ENCODE measurements around the gene CAMTA1.

Gene CAMTA1

GRCh38 chr1:7255303-7256058, 470.2 kb downstream of the CAMTA1 start:
- Histone ChIP-seq H3K27ac (ENCODE audit: low read depth, low read length, severe bottlenecking) (no peak overlapping the region), H3K4me3 (ENCODE audit: extremely low read depth, insufficient read depth, low read length, poor library complexity, severe bottlenecking) (no peak overlapping the region), H3K36me3 (ENCODE audit: control insufficient read depth, insufficient read depth, low read length) (no peaks in the 10 kb centered on the region), H3K4me1 (ENCODE audit: control insufficient read depth, insufficient read depth, low read length, poor library complexity, severe bottlenecking) (no peaks in the 10 kb centered on the region), H3K9me3 (ENCODE audit: control insufficient read depth, low read length) (no peaks in the 10 kb centered on the region)
- WGBS, 2 experiments (ENCODE audit: insufficient coverage in 2 of 2) = 87 to 91% methylated on average over 12 of the region's 13 CpGs

- Histone ChIP-seq H3K9me3 (ENCODE audit: control insufficient read depth, low read length) (no peaks in the 10 kb centered on the region), H3K27ac (ENCODE audit: low read depth, low read length, severe bottlenecking) (no peak overlapping the region), H3K36me3 (ENCODE audit: control insufficient read depth, insufficient read depth, low read length) (no peaks in the 10 kb centered on the region), H3K4me3 (ENCODE audit: extremely low read depth, insufficient read depth, low read length, poor library complexity, severe bottlenecking) (no peak overlapping the region), H3K4me1 (ENCODE audit: control insufficient read depth, insufficient read depth, low read length, poor library complexity, severe bottlenecking) (no peaks in the 10 kb centered on the region)
- 76 to 92% methylated on average over 4 to 6 of the region's 7 CpGs for WGBS, 2 experiments (ENCODE audit: insufficient coverage in 2 of 2)
Measured at GRCh38 chr1:7256526-7256925, 471.3 kb downstream of the CAMTA1 start.

- WGBS, 2 experiments (ENCODE audit: insufficient coverage in 2 of 2) = 71 to 78% methylated on average over 5 to 10 of the region's 10 CpGs
- Histone ChIP-seq H3K9me3 (ENCODE audit: control insufficient read depth, low read length) (no peaks in the 10 kb centered on the region), H3K4me3 (ENCODE audit: extremely low read depth, insufficient read depth, low read length, poor library complexity, severe bottlenecking) (no peak overlapping the region), H3K27ac (ENCODE audit: low read depth, low read length, severe bottlenecking) (no peak overlapping the region), H3K4me1 (ENCODE audit: control insufficient read depth, insufficient read depth, low read length, poor library complexity, severe bottlenecking) (no peaks in the 10 kb centered on the region), H3K36me3 (ENCODE audit: control insufficient read depth, insufficient read depth, low read length) (no peaks in the 10 kb centered on the region)
Measured at GRCh38 chr1:7257225-7257624, 472.0 kb downstream of the CAMTA1 start.

GRCh38 chr1:7258589-7259135, 473.4 kb downstream of the CAMTA1 start:
- no peaks in the 10 kb centered on the region for H3K9me3 ChIP-seq (ENCODE audit: control insufficient read depth, low read length)
- no peaks in the 10 kb centered on the region for H3K4me1 ChIP-seq (ENCODE audit: control insufficient read depth, insufficient read depth, low read length, poor library complexity, severe bottlenecking)
- no peaks in the 10 kb centered on the region for H3K36me3 ChIP-seq (ENCODE audit: control insufficient read depth, insufficient read depth, low read length)
- WGBS, 2 experiments (ENCODE audit: insufficient coverage in 2 of 2) = 87 to 96% methylated on average over 16 to 18 of the region's 19 CpGs
- H3K4me3 ChIP-seq (ENCODE audit: extremely low read depth, insufficient read depth, low read length, poor library complexity, severe bottlenecking) = no peak overlapping the region
- H3K27ac ChIP-seq (ENCODE audit: low read depth, low read length, severe bottlenecking) = no peak overlapping the region

- Histone ChIP-seq H3K4me1 (ENCODE audit: control insufficient read depth, insufficient read depth, low read length, poor library complexity, severe bottlenecking) (peaks cover 5% of the 10 kb centered on the region), H3K27ac (ENCODE audit: low read depth, low read length, severe bottlenecking) (no peak overlapping the region), H3K36me3 (ENCODE audit: control insufficient read depth, insufficient read depth, low read length) (no peaks in the 10 kb centered on the region), H3K4me3 (ENCODE audit: extremely low read depth, insufficient read depth, low read length, poor library complexity, severe bottlenecking) (no peak overlapping the region), H3K9me3 (ENCODE audit: control insufficient read depth, low read length) (no peaks in the 10 kb centered on the region)
- WGBS, 2 experiments (ENCODE audit: insufficient coverage in 2 of 2) = 92 to 100% methylated on average over 2 to 3 of the region's 5 CpGs
Measured at GRCh38 chr1:7259955-7260354, 474.7 kb downstream of the CAMTA1 start.

- Histone ChIP-seq H3K4me1 (ENCODE audit: control insufficient read depth, insufficient read depth, low read length, poor library complexity, severe bottlenecking) (peaks cover 16% of the 10 kb centered on the region), H3K27ac (ENCODE audit: low read depth, low read length, severe bottlenecking) (no peak overlapping the region), H3K9me3 (ENCODE audit: control insufficient read depth, low read length) (no peaks in the 10 kb centered on the region), H3K4me3 (ENCODE audit: extremely low read depth, insufficient read depth, low read length, poor library complexity, severe bottlenecking) (no peak overlapping the region), H3K36me3 (ENCODE audit: control insufficient read depth, insufficient read depth, low read length) (no peaks in the 10 kb centered on the region)
- 78 to 85% methylated on average over 5 to 6 of the region's 8 CpGs for WGBS, 2 experiments (ENCODE audit: insufficient coverage in 2 of 2)
Measured at GRCh38 chr1:7261490-7261889, 476.2 kb downstream of the CAMTA1 start.

GRCh38 chr1:7262611-7263010, 477.4 kb downstream of the CAMTA1 start:
- H3K4me3 ChIP-seq (ENCODE audit: extremely low read depth, insufficient read depth, low read length, poor library complexity, severe bottlenecking) = no peak overlapping the region
- H3K4me1 ChIP-seq (ENCODE audit: control insufficient read depth, insufficient read depth, low read length, poor library complexity, severe bottlenecking) = peaks cover 26% of the 10 kb centered on the region
- no peaks in the 10 kb centered on the region for H3K9me3 ChIP-seq (ENCODE audit: control insufficient read depth, low read length)
- 93 to 94% methylated on average over 2 to 4 of the region's 6 CpGs for WGBS, 2 experiments (ENCODE audit: insufficient coverage in 2 of 2)
- no peaks in the 10 kb centered on the region for H3K36me3 ChIP-seq (ENCODE audit: control insufficient read depth, insufficient read depth, low read length)
- no peak overlapping the region for H3K27ac ChIP-seq (ENCODE audit: low read depth, low read length, severe bottlenecking)

- 76 to 86% methylated on average over 5 of the region's 13 CpGs for WGBS, 2 experiments (ENCODE audit: insufficient coverage in 2 of 2)
Measured at GRCh38 chr1:7263021-7263960, 478.0 kb downstream of the CAMTA1 start.

GRCh38 chr1:7264101-7264500, 478.8 kb downstream of the CAMTA1 start:
- H3K9me3 ChIP-seq (ENCODE audit: control insufficient read depth, low read length) = peaks cover 3% of the 10 kb centered on the region
- peaks cover 33% of the 10 kb centered on the region for H3K4me1 ChIP-seq (ENCODE audit: control insufficient read depth, insufficient read depth, low read length, poor library complexity, severe bottlenecking)
- H3K36me3 ChIP-seq (ENCODE audit: control insufficient read depth, insufficient read depth, low read length) = no peaks in the 10 kb centered on the region
- WGBS, 2 experiments (ENCODE audit: insufficient coverage in 2 of 2) = 86 to 95% methylated on average over 3 to 4 of the region's 4 CpGs
- H3K4me3 ChIP-seq (ENCODE audit: extremely low read depth, insufficient read depth, low read length, poor library complexity, severe bottlenecking) = no peak overlapping the region
- H3K27ac ChIP-seq (ENCODE audit: low read depth, low read length, severe bottlenecking) = no peak overlapping the region

More at GRCh38 chr1:7263021-7263960, 478.0 kb downstream of the CAMTA1 start:
- no peaks in the 10 kb centered on the region for H3K9me3 ChIP-seq (ENCODE audit: control insufficient read depth, low read length)
- peaks cover 33% of the 10 kb centered on the region for H3K4me1 ChIP-seq (ENCODE audit: control insufficient read depth, insufficient read depth, low read length, poor library complexity, severe bottlenecking)
- H3K4me3 ChIP-seq (ENCODE audit: extremely low read depth, insufficient read depth, low read length, poor library complexity, severe bottlenecking) = no peak overlapping the region
- no peak overlapping the region for H3K27ac ChIP-seq (ENCODE audit: low read depth, low read length, severe bottlenecking)
- no peaks in the 10 kb centered on the region for H3K36me3 ChIP-seq (ENCODE audit: control insufficient read depth, insufficient read depth, low read length)

GRCh38 chr1:7265771-7266371, 480.6 kb downstream of the CAMTA1 start:
- peaks cover 33% of the 10 kb centered on the region for H3K4me1 ChIP-seq (ENCODE audit: control insufficient read depth, insufficient read depth, low read length, poor library complexity, severe bottlenecking)
- H3K9me3 ChIP-seq (ENCODE audit: control insufficient read depth, low read length) = peaks cover 10% of the 10 kb centered on the region
- no peak overlapping the region for H3K27ac ChIP-seq (ENCODE audit: low read depth, low read length, severe bottlenecking)
- H3K36me3 ChIP-seq (ENCODE audit: control insufficient read depth, insufficient read depth, low read length) = no peaks in the 10 kb centered on the region
- 91 to 96% methylated on average over 7 of the region's 9 CpGs for WGBS, 2 experiments (ENCODE audit: insufficient coverage in 2 of 2)
- H3K4me3 ChIP-seq (ENCODE audit: extremely low read depth, insufficient read depth, low read length, poor library complexity, severe bottlenecking) = no peak overlapping the region
